UCSD-AML1 (cell line): ENCODE data around the gene TNMD.
"Not testable (repeated sequence)": the region's sequence is repeated elsewhere in the genome, so short reads cannot be mapped to it uniquely, and the experiment has no call there.

ENCODE experiments used
- DNase-seq: peaks from one replicate; lab custom pipeline; 2025; ENCODE audit not compliant: unreplicated experiment; lab: John Stamatoyannopoulos, UW

The TNMD gene

GRCh38 chrX:100584611-100585010 is at the start of gene TNMD:
TSS of gene TNMD (plus strand) at chrX:100584936. CDS start at chrX:100585019, 83 bp downstream.
- DNase-seq, result no peak

GRCh38 chrX:100565534-100565933 is 19.2 kb upstream of the TNMD start:
- not testable (repeated sequence) for DNase-seq

- no peak for DNase-seq
Measured at GRCh38 chrX:100586747-100587146, 2.0 kb downstream of the TNMD start.

DNA sequence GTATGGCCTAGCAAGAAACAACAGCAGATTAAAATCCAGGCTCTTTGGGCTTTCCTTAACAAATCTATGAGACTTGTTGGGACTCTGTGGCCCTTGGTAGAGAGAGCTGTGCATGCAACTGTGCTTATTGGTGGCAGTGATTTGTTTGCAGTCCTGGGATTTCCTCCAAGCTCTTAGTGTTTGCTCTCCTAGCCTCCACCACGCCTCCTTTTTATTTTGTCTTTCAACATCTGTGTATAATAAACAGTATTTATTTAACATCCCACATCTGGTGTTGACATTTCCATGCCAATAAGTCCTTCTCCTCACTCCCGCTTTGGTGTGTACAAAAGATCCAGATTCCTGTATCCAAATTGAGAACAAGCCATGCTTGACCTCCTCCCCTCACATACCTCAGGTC is 3.1 kb downstream of the TNMD start:
- no peak for DNase-seq

DNA sequence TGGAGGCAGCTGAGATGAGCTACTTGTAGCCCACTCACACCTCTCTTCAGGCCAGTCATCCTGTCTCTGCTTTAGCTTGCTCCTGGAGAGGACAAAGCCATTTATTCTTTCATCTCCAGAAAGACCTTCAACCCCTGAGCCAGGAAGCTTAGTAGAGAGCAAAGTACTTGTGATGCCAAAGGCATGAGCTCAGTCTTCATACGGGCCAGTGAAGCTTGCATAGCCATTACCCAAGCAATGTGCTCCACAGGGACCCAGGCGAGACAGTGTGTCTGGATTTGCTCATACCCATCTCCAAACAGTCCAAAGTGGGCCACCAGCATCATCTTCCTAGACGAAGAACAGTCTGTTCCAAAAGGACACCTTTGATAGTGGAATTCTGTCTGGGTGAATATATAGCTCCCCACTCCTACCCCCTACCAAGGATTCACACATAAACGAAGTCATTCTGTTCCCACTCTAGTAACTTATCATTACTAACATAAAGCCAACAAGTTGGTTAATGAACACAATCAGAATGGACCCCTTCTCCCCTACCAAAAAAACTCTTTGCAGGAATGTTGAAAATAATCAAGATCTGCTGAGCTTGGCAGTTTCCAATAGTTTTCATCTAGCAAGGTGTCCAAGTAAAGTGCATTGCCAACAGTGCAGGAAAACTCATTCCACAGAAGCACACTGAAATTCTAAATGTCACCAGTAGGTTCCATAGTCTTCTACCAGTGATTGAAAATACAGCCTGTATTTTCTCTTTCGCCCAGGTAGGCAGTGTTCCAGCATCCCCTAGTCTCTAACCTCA is 6.7 kb downstream of the TNMD start:
- no peak for DNase-seq

DNA sequence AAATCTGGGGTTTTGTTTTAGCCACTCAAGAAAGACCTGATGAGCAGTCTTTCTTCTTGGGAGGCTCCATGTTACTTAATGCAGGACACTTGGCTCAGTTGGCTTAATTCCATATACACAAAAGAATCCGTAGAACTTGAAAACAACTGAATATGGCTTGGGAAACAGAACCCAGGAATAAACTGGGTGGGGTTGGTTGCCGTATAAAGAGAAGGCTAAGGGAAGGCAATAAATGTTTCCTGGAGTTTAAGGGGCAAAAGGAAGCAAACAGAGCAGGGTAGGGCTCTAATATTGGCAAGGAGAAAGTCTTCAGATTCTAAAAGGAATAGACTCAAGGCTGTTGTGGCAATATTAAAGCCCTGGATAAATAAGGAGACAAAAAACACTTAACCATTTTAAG is 8.4 kb downstream of the TNMD start:
- no peak for DNase-seq

DNA sequence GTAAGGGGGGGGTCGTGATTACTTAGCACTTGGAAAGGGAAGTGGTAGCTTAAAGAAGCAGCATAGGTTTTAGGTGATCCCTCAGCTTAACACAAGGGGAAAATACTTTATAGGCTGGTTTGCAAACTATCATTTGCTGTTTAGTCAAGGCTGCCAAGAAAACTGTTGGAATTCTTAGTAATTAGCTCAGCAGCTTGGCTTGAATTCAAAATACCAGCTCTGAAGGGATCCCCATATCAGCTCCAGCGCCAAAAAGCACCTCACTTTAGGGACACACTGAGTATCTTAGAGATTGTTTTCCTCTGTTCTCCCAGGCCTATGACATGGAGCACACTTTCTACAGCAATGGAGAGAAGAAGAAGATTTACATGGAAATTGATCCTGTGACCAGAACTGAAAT is 8.8 kb downstream of the TNMD start:
- no peak for DNase-seq

DNA sequence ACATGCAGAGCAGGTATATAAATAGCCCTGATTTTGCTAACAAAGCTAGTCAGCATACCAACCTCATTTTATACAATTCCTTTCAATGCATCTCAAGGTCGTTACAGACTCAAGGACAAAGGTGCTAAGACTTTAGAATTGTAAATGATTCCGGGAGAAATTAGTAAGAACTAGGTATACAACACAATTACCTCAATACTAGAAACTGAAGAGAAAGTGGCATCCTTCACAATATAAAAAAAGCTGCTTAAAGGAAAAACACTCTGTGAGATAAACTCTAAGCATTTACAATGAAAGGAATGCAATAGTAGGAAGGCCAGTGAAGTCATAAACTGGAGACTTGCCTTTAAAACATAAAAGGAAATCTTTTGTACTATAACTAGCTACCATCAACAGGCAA is 11.9 kb downstream of the TNMD start:
- DNase-seq, result no peak

GRCh38 chrX:100599456-100599855 is 14.7 kb downstream of the TNMD start:
- no peak for DNase-seq

- DNase-seq, result no peak
Measured at GRCh38 chrX:100600340-100600739, 15.6 kb downstream of the TNMD start.

- no peak for DNase-seq
Measured at GRCh38 chrX:100600758-100601157, 16.0 kb downstream of the TNMD start.

- DNase-seq, result no peak
Measured at GRCh38 chrX:100606753-100607152, 22.0 kb downstream of the TNMD start.

DNA sequence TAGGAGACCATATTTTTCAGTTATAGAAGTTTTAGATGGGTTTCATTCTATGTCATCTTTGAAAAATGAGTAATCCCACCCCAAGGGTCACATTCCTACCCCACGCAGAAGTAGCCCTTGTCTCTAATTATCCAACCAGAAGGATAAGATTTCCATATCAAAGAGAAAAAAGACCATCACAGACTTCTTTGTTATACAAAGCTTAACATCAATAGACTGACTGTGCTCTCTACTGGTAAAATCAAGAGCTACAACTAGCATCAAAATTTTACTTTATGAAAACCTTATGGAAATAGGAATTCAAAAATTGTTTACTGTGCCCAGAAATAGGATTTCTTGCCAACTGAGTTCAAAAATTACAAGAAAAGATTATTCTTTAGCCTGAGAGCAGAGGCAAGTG is 24.9 kb downstream of the TNMD start:
- DNase-seq, result no peak

- DNase-seq, result no peak
Measured at GRCh38 chrX:100611951-100612350, 27.2 kb downstream of the TNMD start.

GRCh38 chrX:100615005-100615404 is 30.3 kb downstream of the TNMD start:
- DNase-seq, result no peak

GRCh38 chrX:100623001-100623400 is 38.3 kb downstream of the TNMD start:
- DNase-seq, result no peak

- DNase-seq, result no peak
Measured at GRCh38 chrX:100625985-100626491, 41.3 kb downstream of the TNMD start.

DNA sequence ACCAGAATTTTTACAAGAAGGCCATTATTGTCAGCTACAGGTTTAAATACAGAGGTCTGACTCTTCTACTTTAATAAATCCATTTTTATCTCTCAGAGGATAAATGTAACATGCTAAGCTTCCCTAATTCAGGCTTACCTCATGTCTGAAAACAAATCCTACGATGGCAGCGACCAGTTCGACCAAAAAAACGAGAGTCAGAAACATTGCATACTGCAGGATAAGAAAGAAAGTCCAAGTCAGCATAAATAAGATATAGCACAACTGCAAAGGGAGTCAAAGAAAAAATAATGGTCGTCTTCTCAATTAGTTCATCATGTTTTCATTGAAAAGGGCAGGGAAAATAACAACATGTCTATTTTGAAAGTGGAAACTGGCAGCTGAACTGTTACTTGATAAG is 50.3 kb downstream of the TNMD start:
- no peak for DNase-seq

- no peak for DNase-seq
Measured at GRCh38 chrX:100635989-100636320, 51.2 kb downstream of the TNMD start.

GRCh38 chrX:100636321-100636991 is 51.7 kb downstream of the TNMD start, which contains the start of gene TSPAN6:
TSS of gene TSPAN6 (minus strand) at chrX:100636806. CDS start at chrX:100636694, 112 bp downstream.
- DNase-seq, result no peak

DNA sequence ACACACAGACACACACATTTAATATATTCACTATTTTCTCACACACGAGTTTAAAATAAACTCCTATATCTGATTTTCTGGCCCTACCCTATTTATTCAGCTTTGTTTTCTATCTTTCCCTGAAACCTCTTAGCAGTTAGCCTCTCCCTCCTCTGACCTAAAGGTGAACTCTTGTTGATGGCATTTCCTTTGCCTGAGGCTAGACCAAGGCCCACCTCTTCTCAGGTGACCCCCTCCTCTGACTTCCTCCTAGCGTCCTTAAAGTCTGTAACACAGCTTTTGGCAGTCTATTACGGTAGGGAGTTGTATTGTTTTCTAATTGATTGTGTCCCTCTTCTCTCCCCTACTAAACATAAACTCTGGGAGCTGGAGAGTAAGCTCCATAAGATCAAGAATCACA is 57.6 kb downstream of the TNMD start:
- DNase-seq, result no peak

DNA sequence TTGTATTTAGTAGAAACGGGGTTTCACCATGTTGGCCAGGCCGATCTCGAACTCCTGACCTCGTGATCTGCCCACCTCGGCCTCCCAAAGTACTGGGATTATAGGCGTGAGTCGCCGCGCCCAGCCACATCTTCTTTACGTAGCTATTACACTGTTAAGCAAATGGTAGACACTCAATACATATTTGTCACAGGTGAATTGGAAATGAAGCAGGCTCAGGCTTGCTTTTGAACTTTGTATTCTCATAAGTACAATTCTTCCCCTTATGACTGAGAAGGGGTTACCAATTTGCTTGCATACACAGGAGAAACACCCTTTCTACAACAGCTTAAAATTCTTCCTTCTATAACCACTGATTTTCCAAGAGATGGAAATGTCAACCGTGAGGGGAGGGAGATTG is 58.5 kb downstream of the TNMD start:
- DNase-seq, result no peak
